ENCODE data around the gene ZDHHC24.

- TF ChIP-seq CTCF (conservative IDR thresholded peaks at IDR 0.05 in 1 of 2, IDR thresholded peaks at IDR 0.05 in 1 of 2; ENCODE audit: low read depth in 1 of 2, low read length in 2 of 2) (no peak), EZH2 (IDR thresholded peaks at IDR 0.05; ENCODE audit: low read length, missing control alignments) (no peak)
Observed at GRCh38 chr11:66562907-66563583, 17.2 kb upstream of the ZDHHC24 start.

Measured in fibroblast of lung (primary cell).